ENCODE results near the gene RHOBTB1. TPM values are rescaled to one million over a fixed set of nuclear protein-coding genes. Genes with fewer than 3 reads are reported as not detected.

Gene RHOBTB1
- total and polyA plus RNA-seq, 9 of the 15 experiments (the other 6 are each of a cell fraction or from before 2014, with no cell fraction given) = 1.7 to 11.7 (median 9.3) TPM

- no peak overlapping the region for H3K27ac ChIP-seq (ENCODE audit: extremely low read depth, low read depth, low read length)
- DNase-seq (ENCODE audit: extremely low read depth in 1 of 4, low spot score in 3 of 4) (no peak), FAIRE-seq (no peak), ATAC-seq (no peak)
- in situ Hi-C loops (cut with MboI) = no loop called here
- TF ChIP-seq ZNF586 (CRISPR knock-in tag; conservative IDR thresholded peaks at IDR 0.05) (no peak), CEBPB (tag; IDR thresholded peaks at IDR 0.05) (no peak), SRSF9 (IDR thresholded peaks at IDR 0.05; ENCODE audit: borderline replicate concordance, low read depth, low read length) (no peak), HMG20B (CRISPR knock-in tag; IDR thresholded peaks at IDR 0.05) (no peak), PRMT5 (CRISPR knock-in tag; IDR thresholded peaks at IDR 0.05) (no peak), RBFOX2 (IDR thresholded peaks at IDR 0.05; ENCODE audit: low read depth, low read length) (no peak), RBBP5 (IDR thresholded peaks at IDR 0.05; ENCODE audit: borderline replicate concordance, insufficient read depth, low read length, poor library complexity, severe bottlenecking) (no peak), NRF1 (conservative IDR thresholded peaks at IDR 0.05 in 1 of 2, IDR thresholded peaks at IDR 0.05 in 1 of 2) (no peak), HMGN3 (IDR thresholded peaks at IDR 0.05; ENCODE audit: borderline replicate concordance, extremely low read depth, insufficient read length, low read depth, low read length) (no peak), SMAD1 (IDR thresholded peaks at IDR 0.05; ENCODE audit: low read depth, low read length, partially characterized antibody) (no peak), POLR2A (conservative IDR thresholded peaks at IDR 0.05) (no peak), ZNF717 (CRISPR knock-in tag; IDR thresholded peaks at IDR 0.05) (no peak), ETV5 (CRISPR knock-in tag; IDR thresholded peaks at IDR 0.05; ENCODE audit: low read depth) (no peak), RREB1 (CRISPR knock-in tag; IDR thresholded peaks at IDR 0.05) (no peak), ZNF76 (CRISPR knock-in tag; IDR thresholded peaks at IDR 0.05; ENCODE audit: borderline replicate concordance) (no peak)
- BruUV-seq (replicated peaks) = no TSS peak
- H3K9ac ChIP-seq (ENCODE audit: insufficient read depth in 1 of 2, low read depth in 2 of 2, low read length in 2 of 2) = no peak overlapping the region
- no peaks in the 10 kb centered on the region for H4K20me1 ChIP-seq (replicated peaks; ENCODE audit: control insufficient read depth, insufficient read depth, low read length)
- H3K9me1 ChIP-seq (ENCODE audit: control insufficient read depth, insufficient read depth, low read length) = no peaks in the 10 kb centered on the region
- intact Hi-C loops (cut with micrococcal nuclease) = loop anchor here (1.0 kb wide), 1 partner anchor 94 kb away; no protein-coding TSS in a partner anchor
- H3K4me3 ChIP-seq = no peak overlapping the region
- H3K4me2 ChIP-seq (ENCODE audit: insufficient read depth, low read length) = no peak overlapping the region
- H3K36me3 ChIP-seq (ENCODE audit: control insufficient read depth, insufficient read depth, low read length) = no peaks in the 10 kb centered on the region
- WGBS (ENCODE audit: insufficient coverage, low coverage, missing lambda C conversion rate) = 61% methylated on average over 6 of the region's 6 CpGs
- no peaks in the 10 kb centered on the region for H3K79me2 ChIP-seq (ENCODE audit: control insufficient read depth, insufficient read depth, low read length)
- no peaks in the 10 kb centered on the region for H3K4me1 ChIP-seq (replicated peaks in 1 of 2; ENCODE audit: control insufficient read depth in 2 of 2, insufficient read depth in 2 of 2, low read length in 2 of 2)
- ChIA-PET POLR2A (interaction anchor here (1.2 kb wide), 1 partner anchor 9 kb away, joined by 4 read pairs; no protein-coding TSS in a partner anchor), CTCF (ENCODE audit: low intra/inter-chr PET ratio) (no interaction called here)
- no peak overlapping the region for H2AFZ ChIP-seq (ENCODE audit: low read depth, low read length)
- H3K9me3 ChIP-seq (replicated peaks; ENCODE audit: control insufficient read depth, insufficient read depth, low read depth, low read length) = no peaks in the 10 kb centered on the region
- H3K27me3 ChIP-seq (ENCODE audit: control insufficient read depth in 2 of 2, insufficient read depth in 2 of 2, low read length in 2 of 2) = no peaks in the 10 kb centered on the region
Observed at GRCh38 chr10:60869652-60870415, 74.2 kb downstream of the RHOBTB1 start.

Data from K562 (cell line).